ENCODE measurements around the gene RAB24.
"Not testable (repeated sequence)": the region's sequence is repeated elsewhere in the genome, so short reads cannot be mapped to it uniquely, and the experiment has no call there.

Gene RAB24

DNA sequence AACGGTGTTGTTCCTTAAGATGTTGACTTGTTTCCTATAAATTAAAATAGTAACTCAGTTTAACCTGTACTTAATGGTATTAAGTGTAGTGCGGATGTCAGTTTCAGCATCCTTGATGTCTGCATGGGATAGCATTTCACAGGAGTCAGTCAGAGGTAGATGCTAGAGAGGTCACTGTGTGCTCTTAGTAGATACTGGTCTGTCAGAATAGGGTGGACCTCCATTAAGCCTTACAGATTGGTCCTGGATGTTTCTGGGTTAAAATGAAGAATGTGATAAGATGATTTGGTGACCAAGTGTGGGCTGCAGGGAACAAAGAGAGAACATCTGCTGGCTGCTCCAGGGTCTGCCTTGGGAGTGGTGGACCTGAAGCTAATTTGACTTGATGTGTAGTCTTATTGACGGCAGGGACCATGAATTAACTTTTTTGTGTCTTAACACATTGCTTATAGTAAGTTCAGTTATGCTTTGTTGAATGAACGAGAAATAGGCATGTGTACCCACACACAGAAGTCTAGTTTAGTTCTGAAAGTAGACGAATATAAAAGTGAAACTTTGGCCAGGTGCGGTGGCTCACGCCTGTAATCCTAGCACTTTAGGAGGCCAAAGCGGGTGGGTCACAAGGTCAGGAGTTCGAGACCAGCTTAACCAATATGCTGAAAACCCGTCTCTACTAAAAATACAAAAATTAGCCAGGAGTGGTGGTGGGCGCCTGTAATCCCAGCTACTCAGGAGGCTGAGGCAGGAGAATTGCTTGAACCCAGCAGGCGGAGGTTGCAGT, 12.5 kb downstream of the RAB24 start:
- no peak for DNase-seq

DNA sequence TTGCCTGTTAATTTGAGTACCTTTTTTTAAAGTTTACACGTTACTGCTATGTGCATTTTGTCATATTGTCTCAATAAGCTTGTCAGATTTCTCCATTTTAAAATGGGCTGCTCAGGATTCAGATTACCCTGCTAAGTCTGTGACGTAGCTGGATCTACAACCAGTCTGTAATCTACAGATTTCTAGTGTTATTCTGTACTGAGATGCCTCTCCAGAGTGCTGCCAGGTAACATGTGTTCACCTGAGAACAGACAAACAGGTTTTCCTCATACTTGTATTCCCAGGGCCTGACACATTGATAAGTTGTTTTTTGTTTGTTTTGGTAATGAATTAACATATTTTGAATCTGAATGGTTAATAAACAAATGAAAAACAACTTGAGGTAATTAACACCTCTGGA, 15.3 kb downstream of the RAB24 start:
- DNase-seq, result no peak

- DNase-seq, result no peak
These were observed 26.6 kb downstream of the RAB24 start for GRCh38 chr5:177276886-177277285.

DNA sequence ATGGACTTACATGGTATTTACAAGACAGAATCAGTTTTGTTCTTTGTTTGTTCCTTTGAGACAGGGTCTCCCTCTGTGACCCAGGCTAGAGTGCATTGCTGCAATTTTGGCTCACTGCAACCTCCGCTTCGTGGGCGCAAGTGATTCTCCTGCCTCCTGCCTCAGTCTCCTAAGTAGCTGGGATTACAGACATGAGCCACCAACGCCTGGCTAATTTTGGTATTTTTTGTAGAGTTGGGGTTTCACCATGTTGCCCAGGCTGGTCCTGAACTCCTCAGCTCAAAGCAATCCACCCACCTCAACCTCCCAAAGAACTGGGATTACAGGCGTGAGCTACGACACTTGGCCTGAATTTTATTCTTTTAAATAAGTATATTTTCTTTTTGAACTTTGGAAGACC, 27.6 kb downstream of the RAB24 start:
- DNase-seq, result no peak

DNA sequence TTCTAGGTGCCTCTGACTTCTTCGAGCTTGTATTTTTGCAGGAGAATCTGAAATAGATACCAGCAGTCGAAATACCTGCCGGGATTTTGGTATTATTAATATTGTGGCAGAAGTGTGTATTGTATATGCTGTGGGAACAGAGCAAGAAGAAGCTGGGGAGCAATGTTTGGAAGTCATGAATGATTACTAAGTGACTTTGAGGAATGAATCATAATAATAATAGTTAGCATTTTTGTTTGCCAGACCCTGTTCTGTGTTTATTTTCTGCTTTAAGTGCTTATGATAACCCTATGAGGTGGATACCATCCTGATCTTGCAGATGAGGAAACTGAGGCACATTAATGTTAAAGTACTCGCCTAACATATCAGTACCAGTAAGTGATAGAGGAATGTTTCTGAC, 32.4 kb downstream of the RAB24 start:
- no peak for DNase-seq

DNA sequence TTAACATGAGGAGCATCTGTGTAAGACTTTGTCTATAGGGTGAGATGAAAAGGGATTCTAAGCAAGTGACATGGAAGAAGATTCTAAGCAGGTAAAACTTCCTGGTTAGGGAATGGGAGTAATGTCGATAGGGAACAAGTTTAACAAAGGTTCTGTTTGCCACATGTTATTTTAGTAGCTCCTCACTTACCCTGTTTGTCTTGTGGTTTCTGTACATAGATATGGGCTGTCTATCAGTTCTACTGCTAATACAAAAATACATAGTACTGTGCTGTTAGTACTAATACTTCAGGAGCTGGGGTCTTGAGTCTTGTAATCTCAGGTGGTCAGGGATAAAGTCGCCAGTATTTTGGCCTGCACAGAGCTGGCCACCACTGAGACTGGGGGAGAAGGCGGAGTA, 32.9 kb downstream of the RAB24 start:
- DNase-seq, result no peak

- DNase-seq, result no peak
These were observed 33.5 kb downstream of the RAB24 start for GRCh38 chr5:177269976-177270375.

- no peak for DNase-seq
These were observed 34.2 kb downstream of the RAB24 start for GRCh38 chr5:177269232-177269895.

DNA sequence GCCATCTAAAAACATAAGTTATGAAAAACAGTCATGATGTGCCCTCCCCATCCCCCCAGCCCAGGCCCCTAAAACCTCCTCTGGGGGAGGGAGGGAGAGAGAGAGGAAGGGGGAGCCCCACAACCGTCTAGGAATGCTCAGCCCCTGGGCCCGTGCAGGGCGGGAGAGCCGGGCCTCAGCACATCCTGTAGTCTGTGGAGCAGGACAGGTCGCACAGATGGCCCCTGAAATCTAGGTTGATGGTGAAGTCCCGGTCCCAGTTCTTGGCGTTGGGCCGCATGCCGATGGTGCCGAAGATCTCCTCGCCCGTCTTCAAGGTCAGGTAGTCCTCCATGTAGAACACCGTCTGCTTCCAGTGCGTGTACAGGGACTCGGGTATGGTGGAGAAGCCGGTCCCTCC, 38.1 kb downstream of the RAB24 start:
- no peak for DNase-seq

GRCh38 chr5:177264178-177264577, 39.3 kb downstream of the RAB24 start:
- no peak for DNase-seq

GRCh38 chr5:177261510-177261909, 42.0 kb downstream of the RAB24 start:
- no peak for DNase-seq

DNA sequence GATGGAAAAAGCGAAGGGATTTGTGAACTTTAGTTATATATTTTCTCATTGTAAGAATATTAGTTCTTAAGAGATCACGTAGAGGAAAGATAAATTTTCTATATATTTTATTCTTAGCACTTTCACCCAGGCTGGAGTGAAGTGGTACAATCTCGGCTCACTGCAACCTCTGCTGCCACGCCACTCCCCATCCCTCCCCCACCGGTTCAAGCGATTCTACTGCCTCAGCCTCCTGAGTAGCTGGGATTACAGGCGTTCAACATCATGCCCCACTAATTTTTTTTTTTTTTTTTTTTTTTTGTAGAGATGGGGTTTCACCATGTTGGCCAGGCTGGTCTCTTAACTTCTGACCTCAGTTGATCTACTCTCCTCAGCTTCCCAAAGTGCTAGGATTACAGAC, 42.6 kb downstream of the RAB24 start:
- DNase-seq, result no peak

DNA sequence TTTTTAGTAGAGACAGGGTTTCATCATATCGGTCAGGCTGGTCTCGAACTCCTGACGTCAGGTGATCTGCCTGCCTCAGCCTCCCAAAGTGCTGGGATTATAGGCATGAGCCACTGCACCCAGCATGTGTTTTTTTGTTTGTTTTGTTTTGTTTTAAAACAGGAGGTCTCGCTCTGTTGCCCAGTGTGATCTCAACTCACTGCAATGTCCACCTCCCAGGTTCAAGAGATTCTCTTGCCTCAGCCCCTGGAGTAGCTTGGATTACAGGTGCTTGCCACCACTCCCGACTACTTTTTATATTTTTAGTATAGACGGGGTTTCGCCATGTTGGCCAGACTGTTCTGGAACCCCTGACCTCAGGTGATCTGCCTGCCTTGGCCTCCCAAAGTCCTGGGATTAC, 44.8 kb downstream of the RAB24 start:
- DNase-seq, result not testable (repeated sequence)

- DNase-seq, result no peak
These were observed 47.2 kb downstream of the RAB24 start for GRCh38 chr5:177256296-177256695.

GRCh38 chr5:177253252-177253651, 50.3 kb downstream of the RAB24 start:
- DNase-seq, result no peak
